Activated CD8-positive, alpha-beta T cell treated with anti-CD3 and anti-CD28 coated beads for 36 hours (primary cell): Measurements from ENCODE around the gene PLEKHM3. TPM values are rescaled to one million over a fixed set of nuclear protein-coding genes. Genes with fewer than 3 reads are reported as not detected.

Experiments
- ATAC-seq: fragments of 200-7000 bp; cut with Tn5 transposase; one replicate; pipeline ENCODE4 v1.10.0; 2021; ENCODE audit warnings: mild to moderate bottlenecking, moderate library complexity
- CTCF ChIA-PET: fragments of 350-600 bp; sonication (Branson Sonifier 250); formaldehyde crosslinking; loops from one replicate; lab custom pipeline; 2021; ENCODE audit warnings: antibody characterized with exemption; lab: Charles Lee
- POLR2A ChIA-PET: fragments of 350-600 bp; sonication (Branson Sonifier 250); formaldehyde crosslinking; loops from one replicate; lab custom pipeline; 2021; ENCODE audit warnings: antibody characterized with exemption; lab: Charles Lee
- DNase-seq: peaks from one replicate; pipeline ENCODE4 v3.0.0-alpha.2; 2020
- H3K27ac Mint-ChIP-seq: one replicate; pipeline ENCODE4 v1.8.0; 2021; ENCODE audit warnings: mild to moderate bottlenecking, mixed read lengths
- H3K27me3 Mint-ChIP-seq: one replicate; pipeline ENCODE4 v1.8.0; 2021; ENCODE audit warnings: mixed read lengths
- H3K36me3 Mint-ChIP-seq: one replicate; pipeline ENCODE4 v1.8.0; 2021; ENCODE audit warnings: low read depth, mixed read lengths
- H3K4me1 Mint-ChIP-seq: one replicate; pipeline ENCODE4 v1.8.0; 2021; ENCODE audit warnings: low read depth, mixed read lengths
- H3K4me3 Mint-ChIP-seq: one replicate; pipeline ENCODE4 v1.8.0; 2021; ENCODE audit warnings: mild to moderate bottlenecking, moderate library complexity, mixed read lengths
- H3K9me3 Mint-ChIP-seq: one replicate; pipeline ENCODE4 v1.8.0; 2021; ENCODE audit warnings: mixed read lengths
- CTCF ChIP-seq: fragments of 200-600 bp; IDR thresholded peaks from one replicate; pipeline ENCODE4 v1.8.0; 2022; ENCODE audit warnings: antibody characterized with exemption, mild to moderate bottlenecking
- intact Hi-C: fragments of 100-400 bp; cut with micrococcal nuclease; formaldehyde crosslinking; loops from one replicate; pipeline ENCODE4 v1.10.0; 2022
- total RNA-seq, 2 experiments: library from RNA; stranded (reverse); gene quantifications; one replicate each; pipeline ENCODE4 v1.2.3, GENCODE V29; 2021

PLEKHM3 gene
- total RNA-seq, 2 experiments from 2014 or later: 4.5 to 4.7 TPM

GRCh38 chr2:207967121-207967520 is 58.2 kb downstream of the PLEKHM3 start:
- no peak for ATAC-seq
- TF ChIP-seq CTCF: no peak

GRCh38 chr2:207960911-207961310 is 64.4 kb downstream of the PLEKHM3 start:
- POLR2A ChIA-PET: no interaction called here
- intact Hi-C loops: no loop called here
- peaks cover 23% of the 10 kb centered on the region for H3K36me3 Mint-ChIP-seq
- H3K4me3 Mint-ChIP-seq: no peak overlapping the region
- H3K4me1 Mint-ChIP-seq: no peaks in the 10 kb centered on the region
- peaks cover 15% of the 10 kb centered on the region for H3K9me3 Mint-ChIP-seq
- CTCF ChIA-PET: no interaction called here
- H3K27me3 Mint-ChIP-seq: no peaks in the 10 kb centered on the region
- no peak for TF ChIP-seq CTCF
- ATAC-seq (no peak), DNase-seq (no peak)
- H3K27ac Mint-ChIP-seq: no peak overlapping the region

More at GRCh38 chr2:207967121-207967520, 58.2 kb downstream of the PLEKHM3 start:
- no peak for DNase-seq
- Mint-ChIP-seq H3K9me3 (peaks cover 13% of the 10 kb centered on the region), H3K27ac (no peak overlapping the region), H3K4me1 (peaks cover 11% of the 10 kb centered on the region), H3K27me3 (no peaks in the 10 kb centered on the region), H3K4me3 (no peak overlapping the region), H3K36me3 (peaks cover 19% of the 10 kb centered on the region)
- ChIA-PET POLR2A (no interaction called here), CTCF (interaction anchor here (0.6 to 1.4 kb wide), 4 partner anchors 12 to 520 kb away, joined by 3 to 4 read pairs (median 4); no protein-coding TSS in a partner anchor)
- intact Hi-C loops: no loop called here

GRCh38 chr2:207960090-207960489 is 65.2 kb downstream of the PLEKHM3 start:
- Mint-ChIP-seq H3K36me3 (peaks cover 21% of the 10 kb centered on the region), H3K4me1 (no peaks in the 10 kb centered on the region), H3K9me3 (peaks cover 15% of the 10 kb centered on the region), H3K27ac (no peak overlapping the region), H3K27me3 (no peaks in the 10 kb centered on the region), H3K4me3 (no peak overlapping the region)
- intact Hi-C loops: no loop called here
- CTCF ChIA-PET: interaction anchor here (1.1 to 1.8 kb wide), 3 partner anchors 13 to 214 kb away, joined by 3 to 13 read pairs (median 3); no protein-coding TSS in a partner anchor
- ATAC-seq (no peak), DNase-seq (no peak)
- TF ChIP-seq CTCF: no peak
- POLR2A ChIA-PET: interaction anchor here (0.6 kb wide), 1 partner anchor 71 kb away, joined by 3 read pairs; no protein-coding TSS in a partner anchor

- no peaks in the 10 kb centered on the region for H3K9me3 Mint-ChIP-seq
- peaks cover under 1% of the 10 kb centered on the region for H3K36me3 Mint-ChIP-seq
- DNase-seq: no peak
- ChIA-PET CTCF (interaction anchor here (0.9 to 1.5 kb wide), 2 partner anchors 16 to 17 kb away, joined by 3 to 6 read pairs; no protein-coding TSS in a partner anchor), POLR2A (interaction anchor here (1.4 kb wide), 1 partner anchor 16 kb away, joined by 3 read pairs; no protein-coding TSS in a partner anchor)
- H3K4me1 Mint-ChIP-seq: no peaks in the 10 kb centered on the region
- no peaks in the 10 kb centered on the region for H3K27me3 Mint-ChIP-seq
- ATAC-seq: no peak
- no peak for TF ChIP-seq CTCF
- no peak overlapping the region for H3K4me3 Mint-ChIP-seq
- no peak overlapping the region for H3K27ac Mint-ChIP-seq
- intact Hi-C loops: no loop called here
These were observed 68.6 kb downstream of the PLEKHM3 start for GRCh38 chr2:207956771-207957170.

- Mint-ChIP-seq H3K4me3 (no peak overlapping the region), H3K9me3 (no peaks in the 10 kb centered on the region), H3K27me3 (no peaks in the 10 kb centered on the region), H3K27ac (no peak overlapping the region), H3K4me1 (no peaks in the 10 kb centered on the region), H3K36me3 (no peaks in the 10 kb centered on the region)
- ATAC-seq (no peak), DNase-seq (no peak)
- ChIA-PET CTCF (interaction anchor here (1.6 kb wide), 1 partner anchor 12 kb away, joined by 3 read pairs; no protein-coding TSS in a partner anchor), POLR2A (interaction anchor here (0.9 kb wide), 1 partner anchor 201 kb away, joined by 3 read pairs; no protein-coding TSS in a partner anchor)
- TF ChIP-seq CTCF: no peak
- intact Hi-C loops: no loop called here
These were observed 69.9 kb downstream of the PLEKHM3 start for GRCh38 chr2:207955456-207955855.
